A673 (cell line): ENCODE measurements around the gene MAST1. TPM values are rescaled to one million over a fixed set of nuclear protein-coding genes. Genes with fewer than 3 reads are reported as not detected.

Source experiments
- BruUV-seq: library from RNA; stranded (reverse); fragments of 400-500 nt; replicated peaks from 2 replicates; lab custom pipeline; 2021; lab: Mats Ljungman, UMichigan
- CTCF ChIA-PET: fragments of 300-600 bp; sonication (Branson Sonifier 250); formaldehyde crosslinking; loops from one replicate; lab custom pipeline; 2022; ENCODE audit warnings: antibody characterized with exemption; lab: Charles Lee
- POLR2A ChIA-PET: fragments of 300-600 bp; sonication (Branson Sonifier 250); formaldehyde crosslinking; loops from one replicate; lab custom pipeline; 2022; ENCODE audit warnings: antibody characterized with exemption; ENCODE audit not compliant: low non-redundant PET; lab: Charles Lee
- DNase-seq: peaks from one replicate; pipeline ENCODE4 v3.0.0-alpha.2; 2015; ENCODE audit warnings: low spot score
- H3K27ac ChIP-seq: fragments of 200-600 bp; sonication (generic); 2 replicates; pipeline ENCODE4 v1.5.1; 2016; ENCODE audit warnings: mixed run types, low read depth, mild to moderate bottlenecking, mixed read lengths, antibody characterized with exemption, low read length; ENCODE audit not compliant: poor library complexity, severe bottlenecking
- H3K27me3 ChIP-seq: fragments of 200-600 bp; sonication (generic); replicated peaks from 2 replicates; pipeline ENCODE4 v1.6.1; 2017; ENCODE audit warnings: mixed run types, low read depth, mild to moderate bottlenecking, mixed read lengths, antibody characterized with exemption, low read length; ENCODE audit not compliant: insufficient read depth, poor library complexity
- H3K36me3 ChIP-seq: fragments of 200-600 bp; sonication (generic); 2 replicates; pipeline ENCODE4 v1.6.1; 2016; ENCODE audit warnings: mixed run types, mild to moderate bottlenecking, mixed read lengths, antibody characterized with exemption, low read length; ENCODE audit not compliant: insufficient read depth, poor library complexity, severe bottlenecking
- H3K4me1 ChIP-seq: fragments of 200-600 bp; sonication (generic); 2 replicates; pipeline ENCODE4 v1.6.1; 2017; ENCODE audit warnings: mixed run types, mild to moderate bottlenecking, mixed read lengths, antibody characterized with exemption, low read length; ENCODE audit not compliant: insufficient read depth, poor library complexity, severe bottlenecking
- H3K4me3 ChIP-seq: fragments of 200-600 bp; sonication (generic); 2 replicates; pipeline ENCODE4 v1.5.1; 2016; ENCODE audit warnings: low read depth, mixed run types, mild to moderate bottlenecking, mixed read lengths, low read length; ENCODE audit not compliant: poor library complexity, severe bottlenecking
- H3K9me3 ChIP-seq: fragments of 200-600 bp; sonication (generic); 2 replicates; pipeline ENCODE4 v1.6.1; 2016; ENCODE audit warnings: mixed run types, low read depth, mild to moderate bottlenecking, mixed read lengths, antibody characterized with exemption, low read length; ENCODE audit not compliant: poor library complexity, severe bottlenecking
- CTCF ChIP-seq: fragments of 300-800, 200-600 bp; sonication (generic); conservative IDR thresholded peaks from 2 replicates; pipeline ENCODE4 v1.5.1; 2017; ENCODE audit warnings: low read depth, mild to moderate bottlenecking, antibody characterized with exemption, low read length, moderate library complexity, mixed read lengths
- EZH2 ChIP-seq: fragments of 200-600 bp; sonication (generic); IDR thresholded peaks from 2 replicates; pipeline ENCODE4 v1.6.1; 2017; ENCODE audit warnings: borderline replicate concordance, low read depth, mild to moderate bottlenecking, mixed read lengths, antibody characterized with exemption, low read length; ENCODE audit not compliant: poor library complexity, severe bottlenecking
- intact Hi-C: fragments of 100-400 bp; cut with micrococcal nuclease; formaldehyde crosslinking; loops from one replicate; pipeline ENCODE4 v1.10.0; 2022; ENCODE audit not compliant: unreplicated experiment
- microRNA-seq: library from miRNA; unstranded; fragments of <30 nt; microRNA quantifications from one replicate; pipeline ENCODE4 v1.2.0, GENCODE V29; 2021
- total RNA-seq: library from RNA; stranded (reverse); gene quantifications from 2 replicates; pipeline ENCODE4 v1.2.3, GENCODE V29; 2021

MAST1 gene
- total RNA-seq, 1 experiment from 2014 or later: 22.2 TPM

GRCh38 chr19:12918253-12918652 is 79.9 kb downstream of the MAST1 start:
- no peak overlapping the region for H3K4me3 ChIP-seq
- no peak overlapping the region for H3K27ac ChIP-seq
- no peaks in the 10 kb centered on the region for H3K9me3 ChIP-seq
- H3K36me3 ChIP-seq: peaks cover 12% of the 10 kb centered on the region
- BruUV-seq: no TSS peak
- no peak for DNase-seq
- no peaks in the 10 kb centered on the region for H3K27me3 ChIP-seq
- no peak for TF ChIP-seq CTCF
- no peak for TF ChIP-seq EZH2
- intact Hi-C loops: no loop called here
- H3K4me1 ChIP-seq: peaks cover 12% of the 10 kb centered on the region
- CTCF ChIA-PET: no interaction called here
- POLR2A ChIA-PET: no interaction called here

DNA sequence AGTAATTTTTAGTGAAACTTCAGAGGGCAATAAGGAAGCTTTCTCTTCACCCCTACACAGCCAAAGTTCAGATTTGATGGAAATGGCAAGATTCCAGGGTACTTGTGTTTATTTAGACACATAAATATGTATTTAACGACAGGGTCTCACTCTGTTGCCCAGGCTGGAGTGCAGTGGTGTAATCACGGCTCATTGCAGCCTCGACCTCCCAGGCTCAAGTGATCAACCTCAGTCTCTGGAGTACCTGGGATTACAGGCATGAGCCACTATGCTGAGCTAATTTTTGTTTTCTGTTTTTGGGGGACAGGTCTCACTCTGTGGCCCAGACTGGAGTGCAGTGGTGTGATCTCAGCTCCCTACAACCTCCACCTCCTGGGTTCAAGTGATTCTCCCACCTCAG is 82.7 kb downstream of the MAST1 start:
- ChIA-PET POLR2A (no interaction called here), CTCF (no interaction called here)
- Histone ChIP-seq H3K36me3 (peaks cover 33% of the 10 kb centered on the region), H3K4me1 (no peaks in the 10 kb centered on the region), H3K27ac (no peak overlapping the region), H3K4me3 (no peak overlapping the region), H3K9me3 (no peaks in the 10 kb centered on the region), H3K27me3 (no peaks in the 10 kb centered on the region)
- TF ChIP-seq EZH2: no peak
- no peak for TF ChIP-seq CTCF
- BruUV-seq: no TSS peak
- no peak for DNase-seq
- intact Hi-C loops: no loop called here

- POLR2A ChIA-PET: no interaction called here
- intact Hi-C loops: no loop called here
- Histone ChIP-seq H3K36me3 (peaks cover 48% of the 10 kb centered on the region), H3K27me3 (no peaks in the 10 kb centered on the region), H3K4me1 (no peaks in the 10 kb centered on the region), H3K9me3 (no peaks in the 10 kb centered on the region), H3K4me3 (no peak overlapping the region), H3K27ac (no peak overlapping the region)
- DNase-seq: no peak
- TF ChIP-seq CTCF (no peak), EZH2 (no peak)
- no TSS peak for BruUV-seq
- CTCF ChIA-PET: no interaction called here
Measured at GRCh38 chr19:12922959-12923358, 84.6 kb downstream of the MAST1 start.

Small RNAs within 50 kb of the gene (microRNA-seq; reads per million reads assigned to microRNA genes)
- gene MIR5695 (not detected), gene MIR6794 (not detected)

Other genes starting within 250 kb of the MAST1 start
- 7.7 and 9.5 TPM in 2 replicates for gene ZNF490, start 227.7 kb upstream of the MAST1 start, total RNA-seq
- gene ZNF791, start 227.6 kb upstream of the MAST1 start, total RNA-seq: 22.9 and 26.0 TPM in 2 replicates
- gene MAN2B1, start 171.8 kb upstream of the MAST1 start, total RNA-seq: 64.4 and 67.1 TPM in 2 replicates
- 19.4 and 24.5 TPM in 2 replicates for gene WDR83, start 171.7 kb upstream of the MAST1 start, total RNA-seq
- 117 and 127 TPM in 2 replicates for gene DHPS, start 156.6 kb upstream of the MAST1 start, total RNA-seq
- not detected in 2 replicates for gene GNG14, start 150.5 kb upstream of the MAST1 start, total RNA-seq
- gene FBXW9, start 141.9 kb upstream of the MAST1 start, total RNA-seq: 15.4 and 19.6 TPM in 2 replicates
- gene TNPO2, start 114.6 kb upstream of the MAST1 start, total RNA-seq: 121 and 150 TPM in 2 replicates
- gene TRIR, start 103.8 kb upstream of the MAST1 start, total RNA-seq: 238 and 259 TPM in 2 replicates
- gene GET3, start 101.0 kb upstream of the MAST1 start, total RNA-seq: 91.7 and 92.6 TPM in 2 replicates
- 0.13 TPM in 1 of 2 replicates, not detected in the other for gene BEST2, start 86.7 kb upstream of the MAST1 start, total RNA-seq
- 25.8 and 34.1 TPM in 2 replicates for gene HOOK2, start 63.0 kb upstream of the MAST1 start, total RNA-seq
- gene JUNB, start 47.0 kb upstream of the MAST1 start, total RNA-seq: 27.7 and 28.6 TPM in 2 replicates
- 406 and 429 TPM in 2 replicates for gene PRDX2, start 36.7 kb upstream of the MAST1 start, total RNA-seq
- 45.2 and 53.4 TPM in 2 replicates for gene THSD8, start 36.4 kb upstream of the MAST1 start, total RNA-seq
- 97.7 and 99.7 TPM in 2 replicates for gene RNASEH2A, start 31.9 kb upstream of the MAST1 start, total RNA-seq
- 1.4 TPM in 1 of 2 replicates, not detected in the other for gene RTBDN, start 3.9 kb upstream of the MAST1 start, total RNA-seq
- 22.7 and 27.8 TPM in 2 replicates for gene DNASE2, start 42.9 kb downstream of the MAST1 start, total RNA-seq
- 0.30 and 0.57 TPM in 2 replicates for gene KLF1, start 48.7 kb downstream of the MAST1 start, total RNA-seq
- 47.3 and 58.7 TPM in 2 replicates for gene GCDH, start 52.6 kb downstream of the MAST1 start, total RNA-seq
- gene SYCE2, start 80.8 kb downstream of the MAST1 start, total RNA-seq: 0.71 and 1.8 TPM in 2 replicates
- gene FARSA, start 95.2 kb downstream of the MAST1 start, total RNA-seq: 150 and 162 TPM in 2 replicates
- 994 and 1,019 TPM in 2 replicates for gene CALR, start 100.1 kb downstream of the MAST1 start, total RNA-seq
- gene RAD23A, start 107.3 kb downstream of the MAST1 start, total RNA-seq: 183 and 186 TPM in 2 replicates
- 61.1 and 67.5 TPM in 2 replicates for gene GADD45GIP1, start 118.7 kb downstream of the MAST1 start, total RNA-seq
- gene DAND5, start 131.1 kb downstream of the MAST1 start, total RNA-seq: 0.17 TPM in 2 replicates
- 69.7 and 77.9 TPM in 2 replicates for gene NFIX, start 157.0 kb downstream of the MAST1 start, total RNA-seq